Measurements from ENCODE around the gene ZMIZ2. TPM values are rescaled to one million over a fixed set of nuclear protein-coding genes. Genes with fewer than 3 reads are reported as not detected.
"Not testable (repeated sequence)": the region's sequence is repeated elsewhere in the genome, so short reads cannot be mapped to it uniquely, and the experiment has no call there.

ZMIZ2 gene
- total RNA-seq, 2 donors from 2014 or later: 85.6 to 98.2 TPM

GRCh38 chr7:44727937-44728262, 20.7 kb upstream of the ZMIZ2 start:
- no peak for TF ChIP-seq CTCF (conservative IDR thresholded peaks at IDR 0.05)
- H3K4me3 Mint-ChIP-seq: no peak overlapping the region
- H3K4me1 Mint-ChIP-seq: peaks cover 3% of the 10 kb centered on the region
- Histone ChIP-seq H3K27ac (ENCODE audit: low read depth, low read length) (no peak overlapping the region), H3K36me3 (ENCODE audit: control insufficient read depth, insufficient read depth, low read length) (no peaks in the 10 kb centered on the region), H3K9ac (ENCODE audit: extremely low read depth, low read length, poor library complexity, severe bottlenecking) (no peak overlapping the region), H3K4me3 (ENCODE audit: low read length) (no peak overlapping the region), H3K4me1 (ENCODE audit: control insufficient read depth, insufficient read depth, low read length) (no peaks in the 10 kb centered on the region), H3K27me3 (ENCODE audit: control insufficient read depth, insufficient read depth, low read length, poor library complexity, severe bottlenecking) (no peaks in the 10 kb centered on the region), H3K9me3 (ENCODE audit: control insufficient read depth, low read length) (peaks cover 7% of the 10 kb centered on the region)
- no peaks in the 10 kb centered on the region for H3K36me3 Mint-ChIP-seq (ENCODE audit: low read depth)
- DNase-seq: no peak
- H3K27me3 Mint-ChIP-seq (ENCODE audit: insufficient read depth): peaks cover 2% of the 10 kb centered on the region
- H3K9me3 Mint-ChIP-seq: peaks cover 16% of the 10 kb centered on the region
- WGBS, 2 experiments (ENCODE audit: insufficient coverage in 1 of 2, insufficient read length in 1 of 2): 80% methylated on average over 1 of the region's 1 CpG; no CpG with 5 or more reads in 1 of the 2 experiments
- H3K27ac Mint-ChIP-seq: no peak overlapping the region

DNA sequence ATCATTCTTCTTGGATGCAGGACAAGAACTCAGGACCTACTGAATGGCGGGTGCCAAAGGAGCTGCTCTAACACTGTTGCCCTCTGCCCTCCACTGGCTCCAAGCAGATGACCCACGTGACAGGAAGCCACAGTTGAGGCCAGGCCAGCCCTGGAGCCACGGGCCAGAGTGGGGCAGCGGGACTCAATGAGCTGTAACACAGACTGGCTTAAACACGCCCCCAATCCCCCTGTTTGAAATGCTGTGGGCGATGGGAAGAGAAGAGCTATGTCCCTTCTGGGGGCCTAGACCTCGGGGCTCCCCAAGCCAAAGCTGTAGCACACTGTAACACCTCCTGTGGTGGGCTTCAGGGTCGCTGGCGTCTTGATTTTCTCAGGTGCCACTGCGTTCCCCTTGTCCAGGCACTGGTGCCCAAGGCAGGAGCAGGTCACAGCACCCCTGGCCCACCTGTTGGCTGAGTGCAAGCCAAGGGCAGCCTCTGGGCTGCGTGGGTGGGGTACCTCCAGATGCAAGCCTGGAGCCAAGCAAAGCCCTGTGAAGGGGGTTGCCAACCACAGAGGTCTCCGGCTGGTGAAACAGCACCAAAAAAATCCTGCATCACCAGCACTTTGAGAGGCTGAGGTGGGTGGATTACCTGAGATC, 18.6 kb upstream of the ZMIZ2 start:
- no peak overlapping the region for H3K4me3 Mint-ChIP-seq
- no peak for TF ChIP-seq CTCF (conservative IDR thresholded peaks at IDR 0.05)
- no peaks in the 10 kb centered on the region for H3K36me3 Mint-ChIP-seq (ENCODE audit: low read depth)
- H3K27me3 Mint-ChIP-seq (ENCODE audit: insufficient read depth): peaks cover 2% of the 10 kb centered on the region
- Histone ChIP-seq H3K9ac (ENCODE audit: extremely low read depth, low read length, poor library complexity, severe bottlenecking) (no peak overlapping the region), H3K4me1 (ENCODE audit: control insufficient read depth, insufficient read depth, low read length) (no peaks in the 10 kb centered on the region), H3K27me3 (ENCODE audit: control insufficient read depth, insufficient read depth, low read length, poor library complexity, severe bottlenecking) (no peaks in the 10 kb centered on the region), H3K9me3 (ENCODE audit: control insufficient read depth, low read length) (peaks cover under 1% of the 10 kb centered on the region), H3K27ac (ENCODE audit: low read depth, low read length) (no peak overlapping the region), H3K4me3 (ENCODE audit: low read length) (no peak overlapping the region), H3K36me3 (ENCODE audit: control insufficient read depth, insufficient read depth, low read length) (no peaks in the 10 kb centered on the region)
- no peak for DNase-seq
- H3K4me1 Mint-ChIP-seq: peaks cover 3% of the 10 kb centered on the region
- 90 to 92% methylated on average over 8 to 12 of the region's 12 CpGs for WGBS, 2 experiments (ENCODE audit: insufficient coverage in 1 of 2, insufficient read length in 1 of 2)
- H3K27ac Mint-ChIP-seq: no peak overlapping the region
- peaks cover 6% of the 10 kb centered on the region for H3K9me3 Mint-ChIP-seq

DNA sequence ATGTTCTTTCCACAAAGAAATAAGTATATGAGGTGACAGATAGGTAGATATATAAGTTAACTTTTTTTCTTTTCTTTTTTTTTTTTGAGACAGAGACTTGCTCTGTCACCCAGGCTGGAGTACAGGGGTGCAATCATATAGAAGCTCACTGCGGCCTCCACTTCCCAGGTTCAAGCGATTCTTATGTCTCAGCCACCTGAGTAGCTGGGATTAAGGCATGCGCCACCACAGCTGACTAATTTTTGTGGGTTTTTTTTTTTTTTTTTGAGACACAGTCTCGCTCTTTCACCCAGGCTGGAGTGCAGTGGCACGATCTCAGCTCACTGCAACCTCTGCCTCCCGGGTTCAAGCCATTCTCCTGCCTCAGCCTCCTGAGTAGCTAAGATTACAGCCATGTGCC, 15.7 kb upstream of the ZMIZ2 start:
- H3K4me1 ChIP-seq (ENCODE audit: control insufficient read depth, insufficient read depth, low read length); H3K4me3 ChIP-seq (ENCODE audit: low read length); H3K9me3 ChIP-seq (ENCODE audit: control insufficient read depth, low read length); H3K9ac ChIP-seq (ENCODE audit: extremely low read depth, low read length, poor library complexity, severe bottlenecking); H3K27ac Mint-ChIP-seq; H3K27me3 Mint-ChIP-seq (ENCODE audit: insufficient read depth); DNase-seq; H3K4me3 Mint-ChIP-seq; H3K4me1 Mint-ChIP-seq; H3K27ac ChIP-seq (ENCODE audit: low read depth, low read length); H3K9me3 Mint-ChIP-seq; H3K36me3 Mint-ChIP-seq (ENCODE audit: low read depth); H3K36me3 ChIP-seq (ENCODE audit: control insufficient read depth, insufficient read depth, low read length); H3K27me3 ChIP-seq (ENCODE audit: control insufficient read depth, insufficient read depth, low read length, poor library complexity, severe bottlenecking): not testable (repeated sequence)
- WGBS, 2 experiments (ENCODE audit: insufficient coverage in 1 of 2, insufficient read length in 1 of 2): 83 to 100% methylated on average over 1 to 6 of the region's 6 CpGs
